IMR-90 (cell line): Measurements from ENCODE around the gene NADSYN1. TPM values are rescaled to one million over a fixed set of nuclear protein-coding genes. Genes with fewer than 3 reads are reported as not detected.

Source experiments
- ATAC-seq: fragments of 200-7000 bp; cut with Tn5 transposase; 2 replicates; pipeline ENCODE4 v1.9.1; 2020; ENCODE audit warnings: low read depth, mild to moderate bottlenecking, moderate library complexity
- BruUV-seq: library from RNA; stranded (reverse); fragments of 400-500 nt; replicated peaks from 2 replicates; lab custom pipeline; 2021; lab: Mats Ljungman, UMichigan
- CTCF ChIA-PET: fragments of 300-600 bp; formaldehyde crosslinking; extraction: SDS; loops from one replicate; lab custom pipeline; 2021; ENCODE audit warnings: antibody characterized with exemption; lab: Yijun Ruan, JAX
- POLR2A ChIA-PET: fragments of 300-600 bp; sonication (Branson Sonifier 250); formaldehyde crosslinking; loops from one replicate; lab custom pipeline; 2022; ENCODE audit warnings: antibody characterized with exemption; ENCODE audit not compliant: unreplicated experiment; lab: Charles Lee
- DNase-seq: peaks from one replicate; pipeline ENCODE4 v3.0.0; 2013
- H2AFZ ChIP-seq: replicated peaks from 2 replicates; pipeline ENCODE3; 2013; ENCODE audit warnings: low read length, mild to moderate bottlenecking; ENCODE audit not compliant: poor library complexity
- H2AK5ac ChIP-seq: 2 replicates; pipeline ENCODE4 v1.6.1; 2013; ENCODE audit warnings: low read depth, low read length, inconsistent platforms
- H2AK9ac ChIP-seq: replicated peaks from 2 replicates; pipeline ENCODE3; 2013; ENCODE audit warnings: mild to moderate bottlenecking, low read depth, low read length, moderate library complexity; ENCODE audit not compliant: poor library complexity
- H2BK120ac ChIP-seq: 2 replicates; pipeline ENCODE4 v1.6.1; 2013; ENCODE audit warnings: low read depth, low read length, inconsistent platforms
- H2BK15ac ChIP-seq: 3 replicates; pipeline ENCODE4 v1.6.1; 2013; ENCODE audit warnings: low read depth, low read length, inconsistent platforms
- H2BK20ac ChIP-seq: 2 replicates; pipeline ENCODE4 v1.6.1; 2013; ENCODE audit warnings: low read depth, mild to moderate bottlenecking, inconsistent platforms, low read length, moderate library complexity
- H2BK5ac ChIP-seq: 2 replicates; pipeline ENCODE4 v1.6.1; 2013; ENCODE audit warnings: mild to moderate bottlenecking, low read depth, low read length, inconsistent platforms; ENCODE audit not compliant: poor library complexity, severe bottlenecking
- H3K14ac ChIP-seq: replicated peaks from 2 replicates; pipeline ENCODE4 v1.6.1; 2013; ENCODE audit warnings: low read depth, low read length, inconsistent platforms
- H3K18ac ChIP-seq: 2 replicates; pipeline ENCODE4 v1.6.1; 2013; ENCODE audit warnings: low read depth, low read length, control low read depth
- H3K23ac ChIP-seq: 2 replicates; pipeline ENCODE4 v1.6.1; 2013; ENCODE audit warnings: low read depth, low read length, inconsistent platforms
- H3K27ac ChIP-seq: 2 replicates; pipeline ENCODE4 v1.5.1; 2013; ENCODE audit warnings: mild to moderate bottlenecking, control low read depth, low read length; ENCODE audit not compliant: insufficient read depth
- H3K27me3 ChIP-seq: 2 replicates; pipeline ENCODE4 v1.6.1; 2013; ENCODE audit warnings: low read length; ENCODE audit not compliant: control insufficient read depth, insufficient read depth
- H3K36me3 ChIP-seq: 2 replicates; pipeline ENCODE4 v1.6.1; 2013; ENCODE audit warnings: low read length, mixed read lengths; ENCODE audit not compliant: control insufficient read depth, insufficient read depth
- H3K4ac ChIP-seq: 2 replicates; pipeline ENCODE4 v1.6.1; 2013; ENCODE audit warnings: low read depth, low read length, inconsistent platforms
- H3K4me1 ChIP-seq: 2 replicates; pipeline ENCODE4 v1.6.1; 2013; ENCODE audit warnings: low read length, mixed read lengths; ENCODE audit not compliant: control insufficient read depth, insufficient read depth
- H3K4me2 ChIP-seq: 2 replicates; pipeline ENCODE4 v1.6.1; 2013; ENCODE audit warnings: low read depth, mild to moderate bottlenecking, control low read depth, low read length, moderate library complexity
- H3K4me3 ChIP-seq: 2 replicates; pipeline ENCODE4 v1.5.1; 2013; ENCODE audit warnings: low read depth, mild to moderate bottlenecking, control low read depth, low read length, moderate library complexity; ENCODE audit not compliant: insufficient read depth
- H3K56ac ChIP-seq: 2 replicates; pipeline ENCODE4 v1.6.1; 2013; ENCODE audit warnings: low read length, inconsistent platforms; ENCODE audit not compliant: insufficient read depth; ENCODE audit errors: extremely low read depth
- H3K79me1 ChIP-seq, 2 experiments: 2 replicates each; pipeline ENCODE4 v1.6.1; 2013; ENCODE audit warnings: low read length in 2 of 2, inconsistent platforms in 1 of 2, low read depth in 1 of 2
- H3K9ac ChIP-seq: 2 replicates; pipeline ENCODE4 v1.6.1; 2013; ENCODE audit warnings: low read depth, low read length, control low read depth
- H3K9me1 ChIP-seq: 2 replicates; pipeline ENCODE4 v1.6.1; 2013; ENCODE audit warnings: low read length, inconsistent platforms; ENCODE audit not compliant: insufficient read depth
- H3K9me3 ChIP-seq: 2 replicates; pipeline ENCODE4 v1.6.1; 2013; ENCODE audit warnings: low read length; ENCODE audit not compliant: control insufficient read depth, insufficient read depth
- H4K20me1 ChIP-seq: 2 replicates; pipeline ENCODE4 v1.6.1; 2013; ENCODE audit warnings: low read length, inconsistent platforms; ENCODE audit not compliant: insufficient read depth
- H4K5ac ChIP-seq: 2 replicates; pipeline ENCODE4 v1.6.1; 2013; ENCODE audit warnings: mild to moderate bottlenecking, low read depth, low read length, control low read depth
- H4K8ac ChIP-seq, 2 experiments: 2 replicates each; pipeline ENCODE4 v1.6.1; 2013; ENCODE audit warnings: low read depth in 2 of 2, low read length in 2 of 2, control low read depth in 1 of 2, inconsistent platforms in 1 of 2
- H4K91ac ChIP-seq: 2 replicates; pipeline ENCODE4 v1.6.1; 2013; ENCODE audit warnings: low read depth, low read length, inconsistent platforms; ENCODE audit not compliant: insufficient read depth
- BHLHE40 ChIP-seq: fragments of 150-350 bp; IDR thresholded peaks from 2 replicates; pipeline ENCODE4 v1.6.1; 2016; ENCODE audit warnings: mild to moderate bottlenecking, low read depth, low read length
- CEBPB ChIP-seq: IDR thresholded peaks from 2 replicates; pipeline ENCODE4 v1.6.1; 2012; ENCODE audit warnings: low read depth, low read length, improper control_type of control experiment
- CHD1 ChIP-seq: IDR thresholded peaks from 2 replicates; pipeline ENCODE4 v1.6.1; 2012; ENCODE audit warnings: low read depth, low read length, improper control_type of control experiment
- CTCF ChIP-seq: conservative IDR thresholded peaks from 2 replicates; pipeline ENCODE4 v1.5.1; 2012; ENCODE audit warnings: mild to moderate bottlenecking, low read depth, low read length, improper control_type of control experiment
- ELK1 ChIP-seq: fragments of 150-350 bp; IDR thresholded peaks from 2 replicates; pipeline ENCODE4 v1.6.1; 2016; ENCODE audit warnings: low read depth, mild to moderate bottlenecking, low read length, moderate library complexity, borderline replicate concordance
- MAFK ChIP-seq: IDR thresholded peaks from 2 replicates; pipeline ENCODE4 v1.6.1; 2012; ENCODE audit warnings: low read depth, low read length, improper control_type of control experiment
- MAZ ChIP-seq: IDR thresholded peaks from 2 replicates; pipeline ENCODE4 v1.6.1; 2012; ENCODE audit warnings: low read depth, mild to moderate bottlenecking, low read length, improper control_type of control experiment, moderate library complexity, borderline replicate concordance
- MXI1 ChIP-seq: IDR thresholded peaks from 2 replicates; pipeline ENCODE4 v1.6.1; 2012; ENCODE audit warnings: low read depth, mild to moderate bottlenecking, low read length, moderate library complexity, borderline replicate concordance
- POLR2A ChIP-seq: IDR thresholded peaks from 2 replicates; pipeline ENCODE4 v1.6.1; 2012; ENCODE audit warnings: mild to moderate bottlenecking, low read depth, low read length
- RAD21 ChIP-seq: IDR thresholded peaks from 2 replicates; pipeline ENCODE4 v1.6.1; 2012; ENCODE audit warnings: low read length, improper control_type of control experiment
- RCOR1 ChIP-seq: IDR thresholded peaks from 2 replicates; pipeline ENCODE4 v1.6.1; 2012; ENCODE audit warnings: mild to moderate bottlenecking, low read length, improper control_type of control experiment; ENCODE audit not compliant: insufficient replicate concordance
- RFX5 ChIP-seq: IDR thresholded peaks from 2 replicates; pipeline ENCODE4 v1.8.0; 2012; ENCODE audit warnings: low read depth, mild to moderate bottlenecking, low read length, moderate library complexity
- USF2 ChIP-seq: fragments of 150-350 bp; IDR thresholded peaks from 2 replicates; pipeline ENCODE4 v1.6.1; 2017; ENCODE audit warnings: mild to moderate bottlenecking, antibody characterized with exemption, low read length, low read depth
- WGBS, 2 experiments: methylation state at CpG; one replicate each; pipeline versions ENCODE4 v1.1.5 to v1.1.7; 2013; ENCODE audit warnings: missing lambda C conversion rate in 2 of 2; ENCODE audit not compliant: insufficient read length in 1 of 2; ENCODE audit errors: extremely low coverage in 2 of 2; 5-methylcytosine and 5-hydroxymethylcytosine counted together
- dilution Hi-C: fragments of 300-500 bp; cut with HindIII; formaldehyde crosslinking; loops from one replicate; pipeline ENCODE4 v1.14.3; 2018; ENCODE audit warnings: low sequenced_read_pairs; ENCODE audit not compliant: unreplicated experiment
- in situ Hi-C: fragments of 300-500 bp; cut with MboI; formaldehyde crosslinking; loops from 3 replicates; pipeline ENCODE4 v1.14.3; 2019; ENCODE audit warnings: low sequenced_read_pairs, inconsistent platforms, mixed read lengths
- intact Hi-C: fragments of 100-400 bp; cut with micrococcal nuclease; formaldehyde crosslinking; loops from 2 replicates; pipeline ENCODE4 v1.10.0; 2022
- polyA plus RNA-seq, 3 experiments: library from polyadenylated mRNA; depleted of rRNA; stranded (reverse); fragments of >200 nt; gene quantifications; 2 replicates each; pipeline ENCODE4 v1.2.3, GENCODE V29; 2012; ENCODE audit warnings: low replicate concordance in 1 of 3
- total RNA-seq: library from RNA; depleted of rRNA; stranded (reverse); fragments of >200 nt; gene quantifications from 2 replicates; pipeline ENCODE4 v1.2.3, GENCODE V29; 2012

NADSYN1 gene
- total and polyA plus RNA-seq, 2 of the 4 experiments (the other 2 are of a cell fraction) = 69.5 to 70.4 TPM

GRCh38 chr11:71453918-71454304, 908 bp downstream of the NADSYN1 start:
- H4K8ac ChIP-seq = no peak overlapping the region; a peak in 1 of 4 replicates
- no TSS peak for BruUV-seq
- no peak overlapping the region for H3K27ac ChIP-seq
- DNase-seq = no peak
- no CpG with 5 or more reads among the region's 7 CpGs for WGBS, 2 experiments
- peaks cover 30% of the 10 kb centered on the region for H3K36me3 ChIP-seq
- H2AK9ac ChIP-seq = peak overlapping the region; percentile 13
- H4K91ac ChIP-seq = no peak overlapping the region; the same call in 1 of the 2 replicates
- in situ Hi-C loops (no loop called here), dilution Hi-C loops (no loop called here), intact Hi-C loops (no loop called here)
- no peaks in the 10 kb centered on the region; the same call in 1 of the 2 replicates for H3K9me1 ChIP-seq
- ChIA-PET CTCF (no interaction called here), POLR2A (no interaction called here)
- H3K4me2 ChIP-seq = peak overlapping the region; percentile 84
- no peaks in the 10 kb centered on the region for H3K9me3 ChIP-seq
- TF ChIP-seq POLR2A (no peak), CHD1 (no peak), CEBPB (no peak), CTCF (no peak), MXI1 (no peak), RFX5 (no peak), RAD21 (no peak), MAFK (no peak), MAZ (no peak), USF2 (no peak), BHLHE40 (no peak), ELK1 (no peak), RCOR1 (no peak)
- no peak overlapping the region for H2BK20ac ChIP-seq
- H2AK5ac ChIP-seq = no peak overlapping the region
- H4K20me1 ChIP-seq = peaks cover 9% of the 10 kb centered on the region; the same call in 1 of the 2 replicates
- peak overlapping the region; percentile 83 for H3K9ac ChIP-seq
- no peak overlapping the region for H2BK5ac ChIP-seq
- H2BK15ac ChIP-seq = no peak overlapping the region
- H3K4me1 ChIP-seq = peaks cover 5% of the 10 kb centered on the region; the same call in 1 of the 2 replicates
- no peak for ATAC-seq
- 0 out of 2 replicates have a peak overlapping the region, but pooled peaks have one; percentile 21 for H3K23ac ChIP-seq
- no peak overlapping the region for H4K5ac ChIP-seq
- no peak overlapping the region for H3K18ac ChIP-seq
- no peak overlapping the region for H3K4ac ChIP-seq
- no peaks in the 10 kb centered on the region for H3K27me3 ChIP-seq
- no peak overlapping the region for H2BK120ac ChIP-seq
- H2AFZ ChIP-seq = no peak overlapping the region
- H3K79me1 ChIP-seq = peaks cover 33 to 43% of the 10 kb centered on the region in 2 experiments
- H3K56ac ChIP-seq = no peak overlapping the region
- H3K4me3 ChIP-seq = peak overlapping the region; percentile 94
- no peak overlapping the region; the same call in 1 of the 2 replicates for H3K14ac ChIP-seq
